ENCODE results near the gene PRRX1.

Gene PRRX1

DNA sequence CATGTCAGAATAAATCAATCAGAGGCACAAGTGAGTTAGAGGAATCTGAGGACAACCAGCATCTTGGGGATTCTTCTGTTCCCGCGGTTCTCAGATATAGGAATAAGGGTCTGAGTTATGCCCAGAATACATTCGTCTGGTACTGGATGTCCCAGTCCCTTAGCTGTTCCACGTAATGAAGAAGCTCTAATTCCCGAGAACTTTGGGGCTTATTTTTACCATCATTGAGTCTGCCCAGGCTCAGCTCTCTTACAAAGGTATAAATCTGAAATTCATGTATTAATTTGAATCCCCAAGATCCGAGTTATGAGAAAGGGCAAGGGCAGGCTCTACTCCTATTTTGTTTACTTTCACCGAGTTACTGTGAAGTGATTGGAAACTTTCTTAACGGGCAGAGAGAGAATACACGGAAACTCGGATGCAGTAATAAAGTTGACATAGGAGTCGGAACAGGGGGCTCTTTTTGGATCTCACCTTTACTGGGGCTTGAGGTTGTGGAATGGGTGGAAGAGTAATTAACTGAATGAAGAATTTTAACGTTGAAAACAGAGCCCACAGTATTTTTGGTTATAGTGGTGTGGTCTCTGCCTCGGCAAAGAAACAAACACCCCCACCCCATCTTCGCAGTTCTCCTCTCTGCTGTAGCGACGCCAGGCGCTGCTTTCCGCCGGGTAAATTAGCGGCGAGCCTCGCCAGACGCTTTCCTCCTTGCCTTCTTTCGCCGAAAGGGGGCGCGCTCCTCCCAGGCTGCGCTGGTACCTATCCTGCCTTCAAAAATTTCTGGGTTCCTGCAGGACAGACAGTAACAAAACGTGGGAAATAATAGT is 7.1 kb downstream of the PRRX1 start:
- DNase-seq (ENCODE audit: low read depth): no peak
- H3K4me3 ChIP-seq (replicated peaks; ENCODE audit: low read depth, low read length): peak overlapping the region; percentile 5
- TF ChIP-seq, protein P1, sequence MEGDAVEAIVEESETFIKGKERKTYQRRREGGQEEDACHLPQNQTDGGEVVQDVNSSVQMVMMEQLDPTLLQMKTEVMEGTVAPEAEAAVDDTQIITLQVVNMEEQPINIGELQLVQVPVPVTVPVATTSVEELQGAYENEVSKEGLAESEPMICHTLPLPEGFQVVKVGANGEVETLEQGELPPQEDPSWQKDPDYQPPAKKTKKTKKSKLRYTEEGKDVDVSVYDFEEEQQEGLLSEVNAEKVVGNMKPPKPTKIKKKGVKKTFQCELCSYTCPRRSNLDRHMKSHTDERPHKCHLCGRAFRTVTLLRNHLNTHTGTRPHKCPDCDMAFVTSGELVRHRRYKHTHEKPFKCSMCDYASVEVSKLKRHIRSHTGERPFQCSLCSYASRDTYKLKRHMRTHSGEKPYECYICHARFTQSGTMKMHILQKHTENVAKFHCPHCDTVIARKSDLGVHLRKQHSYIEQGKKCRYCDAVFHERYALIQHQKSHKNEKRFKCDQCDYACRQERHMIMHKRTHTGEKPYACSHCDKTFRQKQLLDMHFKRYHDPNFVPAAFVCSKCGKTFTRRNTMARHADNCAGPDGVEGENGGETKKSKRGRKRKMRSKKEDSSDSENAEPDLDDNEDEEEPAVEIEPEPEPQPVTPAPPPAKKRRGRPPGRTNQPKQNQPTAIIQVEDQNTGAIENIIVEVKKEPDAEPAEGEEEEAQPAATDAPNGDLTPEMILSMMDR (IDR thresholded peaks at IDR 0.05; ENCODE audit: low read length, missing control alignments): peak; percentile 53

GRCh38 chr1:170671629-170671963 is 7.7 kb downstream of the PRRX1 start:
- no peak overlapping the region for H3K4me3 ChIP-seq (replicated peaks; ENCODE audit: low read depth, low read length)
- TF ChIP-seq, protein P1 (IDR thresholded peaks at IDR 0.05; ENCODE audit: low read length, missing control alignments): no peak
- no peak for DNase-seq (ENCODE audit: low read depth)

DNA sequence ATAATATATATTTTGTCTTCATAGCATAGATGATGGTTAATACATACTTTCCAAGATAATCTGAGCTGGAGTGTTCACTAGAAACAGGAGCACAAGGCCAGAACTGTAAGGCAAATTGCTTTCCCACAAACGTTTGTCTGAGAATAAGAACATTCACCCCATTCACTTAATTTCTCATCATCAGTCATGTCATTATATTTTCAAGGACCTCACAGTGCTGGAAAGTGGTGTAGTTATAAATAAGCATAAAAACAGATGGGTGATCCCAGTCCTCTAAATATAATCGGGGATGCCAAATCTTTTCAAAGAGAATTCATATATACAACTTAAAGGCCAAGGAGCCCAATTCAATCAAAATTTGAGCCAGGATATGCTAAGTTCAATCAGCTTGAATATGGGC is 8.4 kb downstream of the PRRX1 start:
- TF ChIP-seq, protein P1 (IDR thresholded peaks at IDR 0.05; ENCODE audit: low read length, missing control alignments): no peak
- no peak for DNase-seq (ENCODE audit: low read depth)
- no peak overlapping the region for H3K4me3 ChIP-seq (replicated peaks; ENCODE audit: low read depth, low read length)

GRCh38 chr1:170674239-170674638 is 10.3 kb downstream of the PRRX1 start:
- DNase-seq (ENCODE audit: low read depth): peak; percentile 66
- no peak overlapping the region for H3K4me3 ChIP-seq (replicated peaks; ENCODE audit: low read depth, low read length)
- TF ChIP-seq, protein P1 (IDR thresholded peaks at IDR 0.05; ENCODE audit: low read length, missing control alignments): no peak

GRCh38 chr1:170674986-170675385 is 11.1 kb downstream of the PRRX1 start:
- TF ChIP-seq, protein P1 (IDR thresholded peaks at IDR 0.05; ENCODE audit: low read length, missing control alignments): no peak

GRCh38 chr1:170675865-170676264 is 11.9 kb downstream of the PRRX1 start:
- TF ChIP-seq, protein P1 (IDR thresholded peaks at IDR 0.05; ENCODE audit: low read length, missing control alignments): no peak
- no peak for DNase-seq (ENCODE audit: low read depth)

More at GRCh38 chr1:170674986-170675385, 11.1 kb downstream of the PRRX1 start:
- H3K4me3 ChIP-seq (replicated peaks; ENCODE audit: low read depth, low read length): no peak overlapping the region
- DNase-seq (ENCODE audit: low read depth): no peak

GRCh38 chr1:170676628-170677027 is 12.7 kb downstream of the PRRX1 start:
- TF ChIP-seq, protein P1 (IDR thresholded peaks at IDR 0.05; ENCODE audit: low read length, missing control alignments): no peak
- H3K4me3 ChIP-seq (replicated peaks; ENCODE audit: low read depth, low read length): no peak overlapping the region
- peak; percentile 67 for DNase-seq (ENCODE audit: low read depth)

More at GRCh38 chr1:170675865-170676264, 11.9 kb downstream of the PRRX1 start:
- H3K4me3 ChIP-seq (replicated peaks; ENCODE audit: low read depth, low read length): no peak overlapping the region
